HG03457 (cell line): ENCODE measurements around the gene LEMD3.

ENCODE experiments used
- ATAC-seq: cut with Tn5 transposase; IDR thresholded peaks from one replicate; pipeline ENCODE4 v1.9.1; 2021; ENCODE audit warnings: moderate number of reproducible peaks; ENCODE audit not compliant: unreplicated experiment

LEMD3 gene

GRCh38 chr12:65204886-65205525 is 35.6 kb downstream of the LEMD3 start:
- no peak for ATAC-seq

DNA sequence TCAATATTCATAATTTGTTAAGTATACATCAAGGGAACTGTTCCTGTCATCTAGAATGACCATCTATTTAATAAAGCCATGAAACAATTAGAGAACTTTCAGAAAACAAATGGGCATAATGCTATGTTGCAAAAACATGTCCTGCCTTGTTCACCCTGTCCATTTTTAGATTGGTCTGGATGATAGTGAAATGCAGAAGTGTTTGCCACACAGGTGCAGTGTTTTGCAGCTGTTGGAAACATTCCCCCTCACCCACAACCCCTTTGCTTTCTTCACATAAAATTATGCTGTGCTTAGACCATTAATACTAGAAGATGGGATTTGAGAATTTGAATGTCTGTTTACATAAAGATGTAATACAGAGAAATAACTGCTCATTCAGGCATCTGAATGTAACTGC is 36.5 kb downstream of the LEMD3 start:
- ATAC-seq = no peak

GRCh38 chr12:65208125-65208524 is 38.7 kb downstream of the LEMD3 start:
- ATAC-seq = no peak

DNA sequence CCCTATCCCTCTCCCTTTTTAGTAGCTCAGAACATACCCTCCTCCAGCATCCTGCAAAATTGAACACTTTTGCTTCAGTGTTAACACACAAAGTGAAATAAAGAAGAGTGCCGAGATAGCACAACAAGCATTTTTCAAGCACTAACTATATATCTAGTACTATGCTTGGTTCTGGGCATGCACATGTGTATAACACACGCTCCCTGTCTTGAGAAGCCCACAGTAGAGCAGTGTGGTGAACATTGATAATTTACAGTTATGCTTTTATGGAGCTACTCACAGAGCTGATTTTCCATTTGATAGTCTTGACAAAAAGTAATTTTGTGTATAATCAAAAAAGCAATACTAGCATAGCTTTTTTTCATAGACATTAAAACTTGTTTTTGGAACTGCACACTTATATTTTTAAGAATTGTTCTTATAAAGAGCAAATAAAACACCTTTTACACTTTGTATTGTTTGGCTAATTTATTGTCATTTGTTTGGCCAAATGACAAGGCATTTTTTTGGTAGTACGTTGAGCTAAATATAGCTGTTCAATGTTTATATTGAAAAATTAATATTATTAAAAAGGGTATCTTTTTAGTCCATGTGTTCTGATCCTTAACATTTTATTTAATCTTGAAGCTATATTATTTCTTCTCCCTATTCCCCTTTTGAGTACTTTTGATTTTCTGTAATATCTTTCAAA is 39.7 kb downstream of the LEMD3 start:
- ATAC-seq = no peak

- ATAC-seq = peak; percentile 78
Observed at GRCh38 chr12:65209655-65210043, 40.3 kb downstream of the LEMD3 start.

GRCh38 chr12:65217086-65217485 is 47.7 kb downstream of the LEMD3 start:
- ATAC-seq = no peak

- no peak for ATAC-seq
Observed at GRCh38 chr12:65220761-65221160, 51.4 kb downstream of the LEMD3 start.

- no peak for ATAC-seq
Observed at GRCh38 chr12:65229441-65229840, 60.1 kb downstream of the LEMD3 start.

DNA sequence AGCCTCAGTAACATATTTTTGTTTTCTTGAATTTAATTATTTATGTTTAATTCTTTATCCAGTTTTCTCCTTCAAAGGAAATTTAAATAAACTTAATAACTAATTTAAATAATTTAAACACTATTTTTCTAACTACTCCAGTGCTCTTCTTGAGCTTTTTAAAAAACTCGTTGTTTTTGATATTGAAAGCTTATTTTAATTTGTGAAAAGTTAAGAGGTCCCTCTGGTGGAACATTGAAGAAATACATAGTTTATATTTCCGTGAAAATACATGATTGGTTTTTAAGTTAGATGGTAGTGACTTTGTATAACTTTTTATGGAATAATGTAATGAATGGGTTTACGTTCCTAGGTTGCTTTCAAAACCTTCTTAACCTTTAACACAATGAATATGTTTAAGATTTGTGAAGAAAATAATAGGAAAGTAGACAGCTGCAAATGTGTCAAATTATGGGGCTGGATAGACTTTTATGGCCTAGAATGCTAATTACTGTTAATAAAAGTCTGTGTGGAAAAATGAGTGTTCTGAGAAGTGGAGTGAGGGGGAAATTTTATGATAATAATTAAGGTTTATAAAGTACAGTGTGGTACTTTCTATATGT is 63.2 kb downstream of the LEMD3 start:
- no peak for ATAC-seq

GRCh38 chr12:65237153-65237552 is 67.8 kb downstream of the LEMD3 start:
- no peak for ATAC-seq

- ATAC-seq = no peak
Observed at GRCh38 chr12:65238609-65239008, 69.2 kb downstream of the LEMD3 start.

- no peak for ATAC-seq
Observed at GRCh38 chr12:65248656-65249633, 79.6 kb downstream of the LEMD3 start.

GRCh38 chr12:65252515-65252914 is 83.1 kb downstream of the LEMD3 start:
- ATAC-seq = no peak

- no peak for ATAC-seq
Observed at GRCh38 chr12:65257986-65258385, 88.6 kb downstream of the LEMD3 start.

- ATAC-seq = peak; percentile 76
Observed at GRCh38 chr12:65259501-65259900, 90.1 kb downstream of the LEMD3 start.

DNA sequence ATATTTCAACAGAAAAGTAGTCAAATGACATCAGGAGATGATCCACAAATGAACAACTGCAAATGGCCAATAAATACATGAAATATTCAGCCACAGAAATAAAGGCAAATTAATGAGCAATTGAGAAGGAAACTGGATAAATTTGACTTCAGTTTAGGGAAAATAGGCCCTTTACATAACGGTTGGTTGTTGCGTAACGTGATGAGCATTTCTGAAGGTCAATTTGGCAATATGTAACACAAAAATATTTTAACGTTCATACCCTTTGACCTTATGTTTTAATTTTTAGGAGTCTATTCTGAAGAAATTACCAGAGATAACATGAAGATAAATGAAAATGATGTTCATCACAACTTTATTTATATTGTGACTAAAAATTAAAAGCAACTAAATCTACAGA is 94.4 kb downstream of the LEMD3 start:
- ATAC-seq = no peak

DNA sequence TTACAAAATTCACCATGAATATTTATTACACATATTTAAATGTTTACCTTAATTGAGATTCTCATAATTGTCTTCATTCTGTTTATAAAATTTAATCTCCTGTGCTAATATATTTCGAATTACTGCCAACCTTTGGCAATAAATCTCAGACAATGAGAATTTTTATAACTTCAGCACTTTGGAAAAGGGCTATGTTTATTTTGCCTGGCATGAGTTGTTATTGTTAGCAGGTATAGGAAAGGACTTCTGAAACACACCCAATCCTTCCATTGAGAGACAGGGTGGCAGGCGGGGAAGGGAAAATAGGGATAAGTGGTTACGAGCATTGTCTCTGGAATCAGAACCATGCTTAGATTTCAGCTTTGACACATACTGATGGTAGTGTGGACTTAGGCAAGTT is 97.0 kb downstream of the LEMD3 start:
- no peak for ATAC-seq

GRCh38 chr12:65269603-65270002 is 100.2 kb downstream of the LEMD3 start:
- no peak for ATAC-seq

DNA sequence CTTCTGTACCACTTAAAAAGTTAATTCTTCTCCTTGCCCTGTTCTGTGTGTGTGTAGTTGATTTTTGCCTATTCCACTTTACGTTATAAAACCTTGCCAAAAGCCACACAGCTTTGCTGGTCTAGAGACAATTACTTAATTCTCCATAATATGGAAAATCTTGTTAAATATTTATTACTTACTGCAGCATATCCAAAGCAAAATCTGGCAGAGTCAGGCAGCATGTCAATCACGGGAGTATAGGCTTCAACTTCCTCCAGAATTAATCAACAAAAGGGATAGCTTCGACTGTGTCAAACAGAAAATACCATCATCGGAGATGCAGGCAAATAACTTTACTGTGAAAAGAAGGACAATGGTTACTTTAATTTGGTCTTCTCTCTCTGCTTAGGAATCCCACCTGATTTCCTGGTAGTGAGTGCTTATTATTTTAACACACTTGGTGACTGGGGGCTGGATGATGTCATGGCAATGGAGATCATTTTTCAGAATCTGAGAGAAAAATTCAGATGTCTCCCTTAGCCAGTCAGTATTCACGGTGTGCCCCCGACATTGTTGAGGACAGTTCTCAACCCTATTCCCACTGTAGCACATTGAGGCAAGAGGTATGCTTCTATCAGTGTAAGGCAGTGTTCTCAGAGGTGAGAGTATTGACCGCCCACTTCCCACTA is 105.4 kb downstream of the LEMD3 start:
- ATAC-seq = no peak

GRCh38 chr12:65275627-65276026 is 106.2 kb downstream of the LEMD3 start:
- no peak for ATAC-seq
